Kidney glomerular epithelial cell (primary cell): ENCODE measurements around the gene RALGAPA1.
"Not testable (repeated sequence)": the region's sequence is repeated elsewhere in the genome, so short reads cannot be mapped to it uniquely, and the experiment has no call there.

ENCODE experiments used
- DNase-seq: peaks from one replicate; lab custom pipeline; 2025; lab: John Stamatoyannopoulos, UW

RALGAPA1 gene

GRCh38 chr14:35761922-35762321 lies 47.2 kb downstream of the RALGAPA1 start:
- DNase-seq: no peak

GRCh38 chr14:35760143-35760542 lies 49.0 kb downstream of the RALGAPA1 start:
- no peak for DNase-seq

GRCh38 chr14:35758523-35759129 lies 50.5 kb downstream of the RALGAPA1 start:
- no peak for DNase-seq

- DNase-seq: no peak
Observed at GRCh38 chr14:35754671-35755070, 54.4 kb downstream of the RALGAPA1 start.

GRCh38 chr14:35752380-35752779 lies 56.7 kb downstream of the RALGAPA1 start:
- DNase-seq: no peak

GRCh38 chr14:35750202-35750904 lies 58.7 kb downstream of the RALGAPA1 start:
- no peak for DNase-seq

- peak; percentile 18 for DNase-seq
Observed at GRCh38 chr14:35747379-35747778, 61.7 kb downstream of the RALGAPA1 start.

GRCh38 chr14:35742442-35742841 lies 66.7 kb downstream of the RALGAPA1 start:
- no peak for DNase-seq

- DNase-seq: no peak
Observed at GRCh38 chr14:35742032-35742371, 67.1 kb downstream of the RALGAPA1 start.

GRCh38 chr14:35741345-35742031 lies 67.6 kb downstream of the RALGAPA1 start:
- no peak for DNase-seq

GRCh38 chr14:35740215-35740614 lies 68.9 kb downstream of the RALGAPA1 start:
- no peak for DNase-seq

- not testable (repeated sequence) for DNase-seq
Observed at GRCh38 chr14:35735163-35735562, 73.9 kb downstream of the RALGAPA1 start.

GRCh38 chr14:35733510-35733909 lies 75.6 kb downstream of the RALGAPA1 start:
- DNase-seq: not testable (repeated sequence)

GRCh38 chr14:35730871-35731270 lies 78.2 kb downstream of the RALGAPA1 start:
- no peak for DNase-seq

- no peak for DNase-seq
Observed at GRCh38 chr14:35727764-35728163, 81.3 kb downstream of the RALGAPA1 start.

GRCh38 chr14:35725930-35726329 lies 83.2 kb downstream of the RALGAPA1 start:
- no peak for DNase-seq

GRCh38 chr14:35715079-35715478 lies 94.0 kb downstream of the RALGAPA1 start:
- no peak for DNase-seq

GRCh38 chr14:35712466-35712865 lies 96.6 kb downstream of the RALGAPA1 start:
- DNase-seq: no peak

GRCh38 chr14:35708062-35708461 lies 101.0 kb downstream of the RALGAPA1 start:
- DNase-seq: peak; percentile 13

GRCh38 chr14:35705636-35706035 lies 103.5 kb downstream of the RALGAPA1 start:
- no peak for DNase-seq

- no peak for DNase-seq
Observed at GRCh38 chr14:35704793-35705493, 104.2 kb downstream of the RALGAPA1 start.

- no peak for DNase-seq
Observed at GRCh38 chr14:35701531-35701930, 107.6 kb downstream of the RALGAPA1 start.
